WTC11 (cell line): ENCODE results near the gene B3GAT1. TPM values are rescaled to one million over a fixed set of nuclear protein-coding genes. Genes with fewer than 3 reads are reported as not detected.

ENCODE experiments used
- ATAC-seq: fragments of 200-7000 bp; cut with Tn5 transposase; 2 replicates; pipeline ENCODE4 v1.10.0; 2021; ENCODE audit warnings: mild to moderate bottlenecking, moderate library complexity
- CTCF ChIA-PET: fragments of 300-600 bp; sonication (Branson Sonifier 250); formaldehyde crosslinking; loops from one replicate; lab custom pipeline; 2021; ENCODE audit warnings: antibody characterized with exemption; lab: Charles Lee
- POLR2A ChIA-PET: fragments of 350-600 bp; sonication (Branson Sonifier 250); formaldehyde crosslinking; loops from one replicate; lab custom pipeline; 2021; ENCODE audit warnings: antibody characterized with exemption; lab: Charles Lee
- DNase-seq: peaks from one replicate; pipeline ENCODE4 v3.0.0; 2021; ENCODE audit warnings: low spot score
- H3K27ac Mint-ChIP-seq: 2 replicates; pipeline ENCODE4 v1.8.0; 2021; ENCODE audit warnings: mixed read lengths
- H3K27me3 Mint-ChIP-seq: 2 replicates; pipeline ENCODE4 v1.8.0; 2021; ENCODE audit warnings: low read depth, mild to moderate bottlenecking, moderate library complexity, mixed read lengths
- H3K36me3 Mint-ChIP-seq: 2 replicates; pipeline ENCODE4 v1.8.0; 2021; ENCODE audit warnings: mixed read lengths
- H3K4me1 Mint-ChIP-seq: 2 replicates; pipeline ENCODE4 v1.8.0; 2022; ENCODE audit warnings: mixed read lengths
- H3K4me3 Mint-ChIP-seq: 2 replicates; pipeline ENCODE4 v1.8.0; 2021; ENCODE audit warnings: mild to moderate bottlenecking, moderate library complexity, mixed read lengths
- H3K9me3 Mint-ChIP-seq: 2 replicates; pipeline ENCODE4 v1.8.0; 2021; ENCODE audit warnings: mixed read lengths
- AR ChIP-seq: fragments of 250-450 bp; sonication (Bioruptor Pico); IDR thresholded peaks from 2 replicates; pipeline ENCODE4 v1.9.0; 2021; ENCODE audit warnings: mild to moderate bottlenecking
- E2F4 ChIP-seq: sonication (generic); formaldehyde crosslinking; IDR thresholded peaks from 2 replicates; pipeline ENCODE4 v1.8.1; 2022; ENCODE audit warnings: low read depth, mild to moderate bottlenecking, moderate library complexity, missing genetic modification reagents, borderline replicate concordance
- FOXP4 ChIP-seq: sonication (generic); formaldehyde crosslinking; IDR thresholded peaks from 2 replicates; pipeline ENCODE4 v1.8.0; 2022; ENCODE audit warnings: mild to moderate bottlenecking, missing genetic modification reagents
- IRF2 ChIP-seq: sonication (generic); formaldehyde crosslinking; IDR thresholded peaks from 2 replicates; pipeline ENCODE4 v1.8.0; 2022; ENCODE audit warnings: low read depth, missing genetic modification reagents, borderline replicate concordance
- JAZF1 ChIP-seq: fragments of 250-450 bp; sonication (Bioruptor Pico); IDR thresholded peaks from 2 replicates; pipeline ENCODE4 v1.9.0; 2021; ENCODE audit warnings: moderate library complexity, mild to moderate bottlenecking, inconsistent platforms
- JUN ChIP-seq: sonication (generic); formaldehyde crosslinking; IDR thresholded peaks from 2 replicates; pipeline ENCODE4 v1.8.0; 2023; ENCODE audit warnings: mild to moderate bottlenecking, missing genetic modification reagents
- NFYB ChIP-seq: sonication (generic); formaldehyde crosslinking; conservative IDR thresholded peaks from 2 replicates; pipeline ENCODE4 v1.8.0; 2022; ENCODE audit warnings: low read depth, missing genetic modification reagents
- OVOL2 ChIP-seq: fragments of 250-450 bp; sonication (Bioruptor Pico); IDR thresholded peaks from 2 replicates; pipeline ENCODE4 v1.9.0; 2021; ENCODE audit warnings: mild to moderate bottlenecking, borderline replicate concordance
- RELA ChIP-seq: sonication (generic); formaldehyde crosslinking; IDR thresholded peaks from 2 replicates; pipeline ENCODE4 v1.8.1; 2022; ENCODE audit warnings: missing genetic modification reagents, mild to moderate bottlenecking, borderline replicate concordance
- TP53 ChIP-seq: sonication (generic); formaldehyde crosslinking; IDR thresholded peaks from 2 replicates; pipeline ENCODE4 v1.8.1; 2023; ENCODE audit warnings: mild to moderate bottlenecking, missing genetic modification reagents
- ZBTB21 ChIP-seq: sonication (generic); formaldehyde crosslinking; IDR thresholded peaks from 2 replicates; pipeline ENCODE4 v1.8.1; 2023; ENCODE audit warnings: mild to moderate bottlenecking, missing genetic modification reagents, borderline replicate concordance
- ZNF425 ChIP-seq: fragments of 250-450 bp; sonication (Bioruptor Pico); conservative IDR thresholded peaks from 2 replicates; pipeline ENCODE4 v1.9.0; 2021; ENCODE audit warnings: mild to moderate bottlenecking
- ZNF671 ChIP-seq: fragments of 250-450 bp; sonication (Bioruptor Pico); IDR thresholded peaks from 2 replicates; pipeline ENCODE4 v1.8.0; 2021; ENCODE audit warnings: mild to moderate bottlenecking
- total RNA-seq: library from RNA; stranded (reverse); gene quantifications from 3 replicates; pipeline ENCODE4 v1.2.3, GENCODE V29; 2021
- TF ChIP-seq, protein P1 (sequence below): sonication (generic); formaldehyde crosslinking; IDR thresholded peaks from 2 replicates; pipeline ENCODE4 v1.8.1; 2023; ENCODE audit warnings: mild to moderate bottlenecking, missing genetic modification reagents, moderate library complexity
- TF ChIP-seq, protein P2 (sequence below): sonication (generic); formaldehyde crosslinking; IDR thresholded peaks from 2 replicates; pipeline ENCODE4 v1.8.0; 2022; ENCODE audit warnings: mild to moderate bottlenecking, missing genetic modification reagents
- TF ChIP-seq, protein P3 (sequence below): sonication (generic); formaldehyde crosslinking; IDR thresholded peaks from 2 replicates; pipeline ENCODE4 v1.8.0; 2023; ENCODE audit warnings: missing genetic modification reagents, mild to moderate bottlenecking, borderline replicate concordance
- TF ChIP-seq, protein P4 (sequence below): sonication (generic); formaldehyde crosslinking; IDR thresholded peaks from 2 replicates; pipeline ENCODE4 v1.8.1; 2023; ENCODE audit warnings: mild to moderate bottlenecking, moderate library complexity, missing genetic modification reagents
- TF ChIP-seq, protein P5 (sequence below): sonication (generic); formaldehyde crosslinking; IDR thresholded peaks from 2 replicates; pipeline ENCODE4 v1.8.1; 2022; ENCODE audit warnings: low read depth, missing genetic modification reagents, borderline replicate concordance

Gene B3GAT1
- total RNA-seq, 1 experiment from 2014 or later = 30.0 TPM

- TF ChIP-seq ZBTB21 (CRISPR knock-in tag) (no peak), ZNF425 (CRISPR knock-in tag) (no peak), RELA (no peak), AR (CRISPR knock-in tag) (no peak), TP53 (no peak), JAZF1 (CRISPR knock-in tag) (no peak)
- TF ChIP-seq, protein P1, sequence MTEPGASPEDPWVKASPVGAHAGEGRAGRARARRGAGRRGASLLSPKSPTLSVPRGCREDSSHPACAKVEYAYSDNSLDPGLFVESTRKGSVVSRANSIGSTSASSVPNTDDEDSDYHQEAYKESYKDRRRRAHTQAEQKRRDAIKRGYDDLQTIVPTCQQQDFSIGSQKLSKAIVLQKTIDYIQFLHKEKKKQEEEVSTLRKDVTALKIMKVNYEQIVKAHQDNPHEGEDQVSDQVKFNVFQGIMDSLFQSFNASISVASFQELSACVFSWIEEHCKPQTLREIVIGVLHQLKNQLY = no peak
Observed at GRCh38 chr11:134389464-134390180, 22.4 kb downstream of the B3GAT1 start (continued).

- ChIA-PET POLR2A (no interaction called here), CTCF (no interaction called here)
- Mint-ChIP-seq H3K4me1 (peaks cover 10% of the 10 kb centered on the region), H3K27me3 (no peaks in the 10 kb centered on the region), H3K27ac (no peak overlapping the region), H3K4me3 (no peak overlapping the region), H3K36me3 (peaks cover 11% of the 10 kb centered on the region; the same call in 1 of the 2 replicates), H3K9me3 (peaks cover 3% of the 10 kb centered on the region; the same call in 1 of the 2 replicates)
- DNase-seq (no peak), ATAC-seq (no peak)
- no peak for TF ChIP-seq NFYB (CRISPR knock-in tag)
- no peak for TF ChIP-seq E2F4
- TF ChIP-seq FOXP4 (CRISPR knock-in tag) = no peak
- no peak for TF ChIP-seq RELA
- no peak for TF ChIP-seq JUN
- no peak for TF ChIP-seq IRF2 (CRISPR knock-in tag)
- TF ChIP-seq ZNF671 (CRISPR knock-in tag) = no peak
- TF ChIP-seq, protein P2, sequence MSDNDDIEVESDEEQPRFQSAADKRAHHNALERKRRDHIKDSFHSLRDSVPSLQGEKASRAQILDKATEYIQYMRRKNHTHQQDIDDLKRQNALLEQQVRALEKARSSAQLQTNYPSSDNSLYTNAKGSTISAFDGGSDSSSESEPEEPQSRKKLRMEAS (CRISPR knock-in tag) = no peak
- TF ChIP-seq, protein P3, sequence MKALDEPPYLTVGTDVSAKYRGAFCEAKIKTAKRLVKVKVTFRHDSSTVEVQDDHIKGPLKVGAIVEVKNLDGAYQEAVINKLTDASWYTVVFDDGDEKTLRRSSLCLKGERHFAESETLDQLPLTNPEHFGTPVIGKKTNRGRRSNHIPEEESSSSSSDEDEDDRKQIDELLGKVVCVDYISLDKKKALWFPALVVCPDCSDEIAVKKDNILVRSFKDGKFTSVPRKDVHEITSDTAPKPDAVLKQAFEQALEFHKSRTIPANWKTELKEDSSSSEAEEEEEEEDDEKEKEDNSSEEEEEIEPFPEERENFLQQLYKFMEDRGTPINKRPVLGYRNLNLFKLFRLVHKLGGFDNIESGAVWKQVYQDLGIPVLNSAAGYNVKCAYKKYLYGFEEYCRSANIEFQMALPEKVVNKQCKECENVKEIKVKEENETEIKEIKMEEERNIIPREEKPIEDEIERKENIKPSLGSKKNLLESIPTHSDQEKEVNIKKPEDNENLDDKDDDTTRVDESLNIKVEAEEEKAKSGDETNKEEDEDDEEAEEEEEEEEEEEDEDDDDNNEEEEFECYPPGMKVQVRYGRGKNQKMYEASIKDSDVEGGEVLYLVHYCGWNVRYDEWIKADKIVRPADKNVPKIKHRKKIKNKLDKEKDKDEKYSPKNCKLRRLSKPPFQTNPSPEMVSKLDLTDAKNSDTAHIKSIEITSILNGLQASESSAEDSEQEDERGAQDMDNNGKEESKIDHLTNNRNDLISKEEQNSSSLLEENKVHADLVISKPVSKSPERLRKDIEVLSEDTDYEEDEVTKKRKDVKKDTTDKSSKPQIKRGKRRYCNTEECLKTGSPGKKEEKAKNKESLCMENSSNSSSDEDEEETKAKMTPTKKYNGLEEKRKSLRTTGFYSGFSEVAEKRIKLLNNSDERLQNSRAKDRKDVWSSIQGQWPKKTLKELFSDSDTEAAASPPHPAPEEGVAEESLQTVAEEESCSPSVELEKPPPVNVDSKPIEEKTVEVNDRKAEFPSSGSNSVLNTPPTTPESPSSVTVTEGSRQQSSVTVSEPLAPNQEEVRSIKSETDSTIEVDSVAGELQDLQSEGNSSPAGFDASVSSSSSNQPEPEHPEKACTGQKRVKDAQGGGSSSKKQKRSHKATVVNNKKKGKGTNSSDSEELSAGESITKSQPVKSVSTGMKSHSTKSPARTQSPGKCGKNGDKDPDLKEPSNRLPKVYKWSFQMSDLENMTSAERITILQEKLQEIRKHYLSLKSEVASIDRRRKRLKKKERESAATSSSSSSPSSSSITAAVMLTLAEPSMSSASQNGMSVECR (CRISPR knock-in tag) = no peak
- TF ChIP-seq, protein P4, sequence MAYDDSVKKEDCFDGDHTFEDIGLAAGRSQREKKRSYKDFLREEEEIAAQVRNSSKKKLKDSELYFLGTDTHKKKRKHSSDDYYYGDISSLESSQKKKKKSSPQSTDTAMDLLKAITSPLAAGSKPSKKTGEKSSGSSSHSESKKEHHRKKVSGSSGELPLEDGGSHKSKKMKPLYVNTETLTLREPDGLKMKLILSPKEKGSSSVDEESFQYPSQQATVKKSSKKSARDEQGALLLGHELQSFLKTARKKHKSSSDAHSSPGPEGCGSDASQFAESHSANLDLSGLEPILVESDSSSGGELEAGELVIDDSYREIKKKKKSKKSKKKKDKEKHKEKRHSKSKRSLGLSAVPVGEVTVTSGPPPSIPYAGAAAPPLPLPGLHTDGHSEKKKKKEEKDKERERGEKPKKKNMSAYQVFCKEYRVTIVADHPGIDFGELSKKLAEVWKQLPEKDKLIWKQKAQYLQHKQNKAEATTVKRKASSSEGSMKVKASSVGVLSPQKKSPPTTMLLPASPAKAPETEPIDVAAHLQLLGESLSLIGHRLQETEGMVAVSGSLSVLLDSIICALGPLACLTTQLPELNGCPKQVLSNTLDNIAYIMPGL (CRISPR knock-in tag) = no peak
- no peak for TF ChIP-seq OVOL2 (CRISPR knock-in tag)
- TF ChIP-seq, protein P5, sequence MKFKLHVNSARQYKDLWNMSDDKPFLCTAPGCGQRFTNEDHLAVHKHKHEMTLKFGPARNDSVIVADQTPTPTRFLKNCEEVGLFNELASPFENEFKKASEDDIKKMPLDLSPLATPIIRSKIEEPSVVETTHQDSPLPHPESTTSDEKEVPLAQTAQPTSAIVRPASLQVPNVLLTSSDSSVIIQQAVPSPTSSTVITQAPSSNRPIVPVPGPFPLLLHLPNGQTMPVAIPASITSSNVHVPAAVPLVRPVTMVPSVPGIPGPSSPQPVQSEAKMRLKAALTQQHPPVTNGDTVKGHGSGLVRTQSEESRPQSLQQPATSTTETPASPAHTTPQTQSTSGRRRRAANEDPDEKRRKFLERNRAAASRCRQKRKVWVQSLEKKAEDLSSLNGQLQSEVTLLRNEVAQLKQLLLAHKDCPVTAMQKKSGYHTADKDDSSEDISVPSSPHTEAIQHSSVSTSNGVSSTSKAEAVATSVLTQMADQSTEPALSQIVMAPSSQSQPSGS (CRISPR knock-in tag) = no peak
Observed at GRCh38 chr11:134388590-134388989, 23.5 kb downstream of the B3GAT1 start.
